ENCODE results near the gene BTAF1.

Gene BTAF1

GRCh38 chr10:92054807-92055206 is 131.2 kb downstream of the BTAF1 start:
- no peak for DNase-seq

DNA sequence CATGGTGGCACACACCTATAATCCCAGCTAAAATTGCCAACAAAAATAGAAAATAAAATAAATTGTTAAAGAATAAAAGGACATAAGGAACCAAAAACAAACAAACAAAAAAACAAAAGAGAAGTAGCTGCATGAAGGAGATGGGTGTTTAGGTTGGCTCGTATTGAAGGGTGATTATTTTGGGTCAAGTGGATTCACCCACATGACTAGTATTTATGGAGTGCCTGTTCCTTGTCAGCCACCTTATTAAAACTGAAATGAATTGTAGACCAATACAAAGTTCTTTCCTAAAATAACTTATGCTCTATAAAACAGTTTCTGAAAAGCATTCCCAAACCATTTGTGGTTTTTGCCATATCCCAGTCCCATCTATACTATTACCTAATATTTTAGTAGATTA is 138.7 kb downstream of the BTAF1 start:
- DNase-seq = no peak

- DNase-seq = no peak
Observed at GRCh38 chr10:92064506-92064905, 140.9 kb downstream of the BTAF1 start.

- no peak for DNase-seq
Observed at GRCh38 chr10:92066386-92066785, 142.8 kb downstream of the BTAF1 start.

DNA sequence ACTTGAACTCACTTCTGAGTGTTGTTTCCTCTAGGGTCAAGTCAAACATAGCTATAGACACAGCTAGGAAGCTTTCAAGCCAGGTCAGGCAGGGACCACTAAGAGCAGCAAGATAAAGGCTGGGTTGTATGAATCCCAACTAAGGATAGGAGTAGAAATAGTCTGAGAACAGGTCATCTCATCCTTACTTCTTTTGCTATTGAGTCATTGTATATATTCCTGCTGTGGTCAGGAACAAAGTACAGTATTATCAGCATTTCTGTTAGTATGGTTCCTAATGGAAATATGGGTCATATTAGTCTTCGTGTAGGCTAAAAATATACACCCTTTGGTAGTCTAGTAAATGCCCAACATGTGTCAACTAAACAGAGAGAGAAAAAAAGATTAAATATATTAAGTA is 145.3 kb downstream of the BTAF1 start:
- no peak for DNase-seq

- DNase-seq = peak; percentile 9
Observed at GRCh38 chr10:92074126-92074887, 150.7 kb downstream of the BTAF1 start.

- DNase-seq = no peak
Observed at GRCh38 chr10:92075829-92076228, 152.3 kb downstream of the BTAF1 start.

- no peak for DNase-seq
Observed at GRCh38 chr10:92076722-92077121, 153.2 kb downstream of the BTAF1 start.

DNA sequence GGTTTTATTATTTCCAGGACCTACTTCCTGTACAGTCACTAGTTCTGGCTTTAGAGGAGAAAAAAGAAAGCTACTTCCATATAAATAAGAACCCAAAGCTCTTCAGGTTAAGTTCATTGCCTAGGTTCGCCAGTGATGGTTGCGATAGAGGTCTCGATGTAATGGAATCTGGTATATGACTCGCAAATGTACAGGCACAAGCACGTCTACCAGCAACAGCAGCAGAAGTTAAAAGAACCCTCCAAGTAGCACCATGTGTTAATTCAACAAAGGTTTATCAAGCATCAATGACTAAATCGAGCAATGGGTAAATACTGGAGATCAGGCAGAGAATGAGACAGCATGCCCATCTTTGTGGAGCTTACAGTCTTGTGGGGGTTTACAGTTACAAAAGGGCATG is 155.4 kb downstream of the BTAF1 start:
- no peak for DNase-seq

Data from suppressor macrophage treated with lipopolysaccharide for 4 hours (primary cell).